HUES48 (cell line): ENCODE results near the gene MBIP.

Experiments used
- H3K27ac ChIP-seq: one replicate; pipeline ENCODE4 v1.7.0; 2013; ENCODE audit warnings: low read depth, low read length, inconsistent platforms
- H3K27me3 ChIP-seq: 2 replicates; pipeline ENCODE4 v1.6.1; 2013; ENCODE audit warnings: mild to moderate bottlenecking, low read length; ENCODE audit not compliant: control insufficient read depth, insufficient read depth
- H3K36me3 ChIP-seq: 2 replicates; pipeline ENCODE4 v1.6.1; 2013; ENCODE audit warnings: low read length; ENCODE audit not compliant: control insufficient read depth, insufficient read depth
- H3K4me1 ChIP-seq: 2 replicates; pipeline ENCODE4 v1.6.1; 2013; ENCODE audit warnings: mild to moderate bottlenecking, low read length; ENCODE audit not compliant: control insufficient read depth, insufficient read depth
- H3K4me3 ChIP-seq: 2 replicates; pipeline ENCODE4 v1.5.1; 2013; ENCODE audit warnings: mild to moderate bottlenecking, low read depth, low read length
- H3K9ac ChIP-seq: 2 replicates; pipeline ENCODE4 v1.6.1; 2013; ENCODE audit warnings: mild to moderate bottlenecking, low read depth, low read length, moderate library complexity
- H3K9me3 ChIP-seq: 2 replicates; pipeline ENCODE4 v1.6.1; 2013; ENCODE audit warnings: low read length; ENCODE audit not compliant: control insufficient read depth, insufficient read depth

MBIP gene

DNA sequence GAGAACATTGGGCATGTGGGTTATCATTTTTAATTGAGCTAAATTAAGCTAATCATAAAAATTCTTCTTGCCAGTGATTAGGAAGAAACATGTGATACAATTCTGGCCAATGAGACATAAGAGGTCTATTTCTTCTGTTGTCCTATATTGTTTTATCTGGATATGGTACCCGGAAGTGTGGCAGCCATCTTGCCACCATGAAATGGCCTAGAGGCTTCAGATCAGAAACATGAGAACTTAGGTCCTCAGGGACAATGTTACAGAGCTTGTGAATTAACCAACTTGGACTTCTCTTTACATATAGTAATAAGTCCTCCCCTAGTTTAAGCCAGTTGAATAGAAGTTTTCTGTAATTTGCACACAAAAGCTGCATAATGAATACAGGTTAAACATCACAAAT, 30.5 kb downstream of the MBIP start:
- Histone ChIP-seq H3K4me3 (no peak overlapping the region; the same call in 1 of the 2 replicates), H3K4me1 (peaks cover 10% of the 10 kb centered on the region; the same call in 1 of the 2 replicates), H3K27me3 (no peaks in the 10 kb centered on the region), H3K9me3 (no peaks in the 10 kb centered on the region), H3K27ac (no peak overlapping the region), H3K36me3 (0 out of 2 replicates have a peak, but pooled peaks cover 2% of the 10 kb centered on the region), H3K9ac (no peak overlapping the region)

DNA sequence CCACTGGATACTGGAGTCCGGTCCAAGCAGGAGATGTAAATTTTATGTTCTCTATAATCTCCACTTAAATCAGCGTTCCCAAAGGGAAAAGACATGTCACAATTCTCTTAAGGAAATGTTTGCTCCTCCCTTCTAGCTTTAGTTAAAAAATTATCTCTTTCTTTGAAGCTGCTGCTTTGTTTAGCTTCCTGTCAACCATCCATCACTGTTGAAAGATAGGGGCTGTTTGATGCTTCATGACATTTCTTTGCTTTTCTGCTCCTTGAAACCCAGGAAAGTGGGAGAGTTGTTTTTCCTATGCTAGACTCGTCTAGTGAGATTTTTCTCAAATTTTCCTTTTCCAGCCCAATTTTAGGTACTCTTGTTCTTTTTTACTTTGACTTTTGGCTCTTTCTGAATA, 31.9 kb downstream of the MBIP start:
- Histone ChIP-seq H3K9me3 (no peaks in the 10 kb centered on the region), H3K9ac (no peak overlapping the region), H3K36me3 (no peaks in the 10 kb centered on the region), H3K4me3 (no peak overlapping the region), H3K4me1 (peaks cover 15% of the 10 kb centered on the region; the same call in 1 of the 2 replicates), H3K27ac (no peak overlapping the region), H3K27me3 (no peaks in the 10 kb centered on the region)

DNA sequence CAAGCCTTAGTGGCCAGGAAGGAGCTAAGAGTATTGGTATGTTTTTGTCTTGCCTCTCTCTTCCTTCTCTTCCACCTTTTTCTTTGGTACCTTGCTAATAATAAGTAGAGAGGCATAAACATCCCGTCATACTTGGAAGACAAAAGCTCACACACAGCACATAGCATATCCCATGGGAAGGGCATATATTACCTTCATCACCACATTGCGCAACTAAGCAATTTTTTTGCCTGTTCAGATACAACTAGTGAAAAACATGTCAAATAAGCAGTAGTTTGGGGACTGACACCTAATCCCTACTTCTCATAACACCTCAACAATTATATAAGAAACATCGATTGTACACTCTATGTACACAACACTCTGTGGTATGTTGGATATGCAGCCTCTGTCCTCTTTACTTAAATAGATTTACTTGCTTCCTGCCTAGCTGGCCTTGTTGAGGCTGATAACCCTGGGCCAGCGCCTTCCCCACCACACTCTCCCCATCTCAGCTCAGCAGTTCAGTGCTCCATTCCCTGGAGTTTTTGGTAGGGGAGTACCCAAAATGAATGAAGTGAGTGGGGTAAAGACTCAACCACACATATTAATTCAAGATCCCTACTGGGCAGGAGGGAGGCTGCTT, 35.4 kb downstream of the MBIP start:
- Histone ChIP-seq H3K9ac (no peak overlapping the region), H3K27ac (no peak overlapping the region), H3K27me3 (no peaks in the 10 kb centered on the region), H3K4me3 (no peak overlapping the region), H3K36me3 (no peaks in the 10 kb centered on the region), H3K9me3 (no peaks in the 10 kb centered on the region), H3K4me1 (peaks cover 17% of the 10 kb centered on the region)

DNA sequence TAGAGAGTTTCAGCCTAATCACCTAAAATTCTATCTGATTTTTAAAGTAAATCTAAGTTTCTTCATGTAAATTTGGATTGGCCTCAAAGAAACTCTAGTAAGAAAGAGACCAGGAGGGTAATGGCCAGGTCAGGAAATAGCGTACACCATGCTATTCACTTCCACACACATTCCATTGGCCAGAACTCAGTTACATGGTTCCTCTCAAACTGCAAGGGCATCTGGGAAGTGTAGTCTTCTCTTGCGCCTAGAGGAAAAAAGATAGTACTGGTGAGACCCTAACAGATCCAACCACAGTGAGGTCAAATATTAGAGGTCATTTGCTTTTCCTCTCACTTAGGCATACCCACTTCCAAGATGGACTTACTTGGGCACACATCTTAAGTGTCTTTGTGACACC, 39.1 kb downstream of the MBIP start:
- Histone ChIP-seq H3K4me1 (peaks cover 44% of the 10 kb centered on the region), H3K27ac (no peak overlapping the region), H3K9me3 (no peaks in the 10 kb centered on the region), H3K36me3 (no peaks in the 10 kb centered on the region), H3K27me3 (no peaks in the 10 kb centered on the region), H3K4me3 (no peak overlapping the region), H3K9ac (no peak overlapping the region)

DNA sequence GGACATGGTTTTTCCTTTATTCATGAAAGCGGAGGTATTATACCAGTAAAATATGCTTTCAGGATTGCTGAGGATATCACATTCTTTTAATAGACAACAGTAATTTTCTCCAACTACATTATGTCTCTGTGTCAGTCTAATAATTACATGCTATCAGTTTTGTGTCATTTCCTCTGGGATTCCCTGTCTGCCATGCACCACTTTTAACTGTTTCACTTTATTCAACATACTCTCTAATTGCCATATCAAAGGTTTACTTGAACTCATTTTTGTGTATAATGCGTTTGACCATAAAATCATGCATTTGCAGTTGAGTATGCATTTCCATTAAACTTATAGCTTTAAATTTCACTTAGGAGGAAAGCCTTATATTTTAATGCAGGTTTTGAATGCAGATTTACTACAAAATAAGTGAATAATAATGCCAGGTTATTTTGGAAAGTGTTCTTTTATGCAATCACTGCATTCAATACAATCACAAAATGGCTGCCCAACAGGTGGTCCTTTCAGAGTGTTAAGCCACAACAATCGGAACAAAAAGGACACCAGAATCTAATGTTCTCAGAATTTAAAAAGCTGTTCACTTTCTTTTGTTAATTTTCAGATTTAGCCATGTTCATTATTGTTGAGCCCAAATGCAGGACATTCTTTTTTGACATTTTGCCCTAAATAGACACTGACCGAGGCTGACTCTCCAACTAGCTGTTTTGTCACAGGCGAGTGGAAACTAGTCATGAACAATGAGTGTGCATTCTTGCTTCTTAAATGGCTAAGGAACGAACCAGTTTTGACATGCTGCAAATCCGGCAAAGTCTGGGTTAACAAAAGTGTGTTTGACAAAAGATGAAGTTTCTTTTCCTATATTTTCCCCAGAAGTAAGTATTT, 40.9 kb downstream of the MBIP start:
- no peaks in the 10 kb centered on the region for H3K9me3 ChIP-seq

DNA sequence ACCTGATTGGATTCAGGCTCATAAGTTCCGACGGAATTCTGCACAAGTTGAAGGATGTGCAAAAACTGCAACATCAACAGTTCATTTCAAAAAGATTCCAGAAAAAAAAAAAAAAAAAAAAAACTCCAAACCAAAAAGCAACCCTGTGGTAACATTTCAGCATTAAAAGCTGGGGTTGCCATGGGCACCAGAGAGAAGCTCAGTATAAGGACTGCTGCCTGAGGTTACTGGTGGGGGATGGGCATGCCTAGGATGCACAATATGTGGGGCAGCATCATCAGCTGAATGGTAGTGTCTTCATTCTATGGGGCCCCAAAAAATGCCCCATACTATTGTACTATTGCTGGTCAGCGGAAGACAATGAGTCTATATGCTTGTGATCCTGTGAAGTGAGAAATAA, 44.7 kb downstream of the MBIP start:
- no peak overlapping the region for H3K27ac ChIP-seq
- no peak overlapping the region for H3K4me3 ChIP-seq
- H3K27me3 ChIP-seq, result peaks cover 26% of the 10 kb centered on the region
- H3K9ac ChIP-seq, result no peak overlapping the region
- no peaks in the 10 kb centered on the region for H3K36me3 ChIP-seq
- H3K9me3 ChIP-seq, result no peaks in the 10 kb centered on the region
- H3K4me1 ChIP-seq, result peaks cover 74% of the 10 kb centered on the region

More for the DNA sequence above, 40.9 kb downstream of the MBIP start:
- H3K27me3 ChIP-seq, result no peaks in the 10 kb centered on the region
- H3K9ac ChIP-seq, result peak overlapping the region; percentile 29; the same call in 1 of the 2 replicates
- H3K27ac ChIP-seq, result peak overlapping the region; percentile 84
- peaks cover 47% of the 10 kb centered on the region for H3K4me1 ChIP-seq
- no peaks in the 10 kb centered on the region for H3K36me3 ChIP-seq
- H3K4me3 ChIP-seq, result peak overlapping the region; percentile 33; the same call in 1 of the 2 replicates

DNA sequence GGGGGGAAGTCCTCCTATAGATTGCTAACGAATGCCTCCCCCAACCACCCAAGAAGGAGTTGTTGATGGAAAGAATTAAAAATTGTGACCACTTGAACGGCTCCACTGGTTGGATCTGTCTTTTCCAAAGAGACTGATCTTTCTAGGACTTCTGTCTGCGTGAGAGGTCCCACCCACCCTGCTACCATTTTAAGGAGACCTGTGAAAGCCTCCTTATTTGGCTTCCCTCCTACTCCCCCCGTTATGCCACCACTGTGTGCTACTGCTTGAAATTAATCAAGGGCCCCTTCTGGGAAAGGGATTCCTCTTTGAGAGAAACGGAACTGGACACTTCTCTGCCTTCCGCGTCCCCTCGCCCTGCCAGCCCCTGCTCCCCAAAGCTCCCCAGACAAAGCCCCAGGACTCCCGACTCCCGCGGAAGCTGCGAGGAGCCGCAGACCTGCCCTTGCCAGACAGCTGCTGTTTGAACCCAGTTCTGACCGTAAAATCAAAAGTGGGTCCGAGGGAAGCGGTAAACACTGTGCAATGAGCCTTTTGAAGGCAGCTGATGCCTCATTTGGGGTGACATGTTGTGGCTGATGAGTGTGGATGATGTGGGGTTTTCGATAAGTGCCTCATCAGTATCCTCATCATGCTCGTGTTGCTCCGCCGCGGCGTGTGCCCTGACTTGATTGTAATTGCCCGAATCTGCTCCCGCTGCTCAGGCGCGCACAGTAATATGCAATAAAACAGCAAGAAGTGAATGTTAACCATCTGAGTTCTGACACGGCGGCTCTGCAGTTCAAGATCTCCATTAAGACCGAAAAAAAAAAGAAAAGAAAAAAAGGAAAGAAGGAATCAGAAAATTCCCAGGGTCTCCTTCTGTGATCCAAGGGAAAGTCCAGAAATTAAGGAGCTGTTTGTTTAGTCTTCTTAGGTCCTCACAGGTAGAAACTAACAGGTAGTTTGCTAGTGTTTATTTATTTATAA, 48.2 kb downstream of the MBIP start:
- H3K9me3 ChIP-seq, result no peaks in the 10 kb centered on the region
- no peak overlapping the region for H3K9ac ChIP-seq
- peak overlapping the region; percentile 37 for H3K4me3 ChIP-seq
- peaks cover 37% of the 10 kb centered on the region for H3K27me3 ChIP-seq
- no peak overlapping the region for H3K27ac ChIP-seq
- H3K36me3 ChIP-seq, result no peaks in the 10 kb centered on the region
- H3K4me1 ChIP-seq, result peaks cover 83% of the 10 kb centered on the region

DNA sequence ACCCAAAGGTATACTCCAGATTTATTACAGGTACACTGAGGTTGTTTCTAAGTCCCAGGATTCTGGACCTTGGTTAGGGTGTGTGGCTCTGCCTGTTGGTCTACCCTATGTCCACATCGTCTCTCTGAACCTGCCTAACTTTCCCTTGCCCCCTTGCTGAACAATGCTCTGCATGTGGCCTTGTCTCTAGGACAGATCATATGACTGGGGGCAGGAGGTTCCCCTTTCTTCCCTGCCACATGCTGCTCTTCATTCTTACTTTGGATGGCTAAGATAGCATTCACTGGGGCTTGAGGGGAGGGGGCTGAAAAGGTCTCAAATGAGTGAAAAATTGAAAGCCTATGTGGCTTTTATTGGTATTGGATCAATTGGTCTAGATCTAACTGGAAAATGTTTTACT, 49.2 kb downstream of the MBIP start:
- H3K9ac ChIP-seq, result no peak overlapping the region
- H3K36me3 ChIP-seq, result no peaks in the 10 kb centered on the region
- no peaks in the 10 kb centered on the region for H3K9me3 ChIP-seq
- peaks cover 77% of the 10 kb centered on the region for H3K4me1 ChIP-seq
- no peak overlapping the region; the same call in 1 of the 2 replicates for H3K4me3 ChIP-seq
- H3K27me3 ChIP-seq, result peaks cover 37% of the 10 kb centered on the region
- peak overlapping the region; percentile 7 for H3K27ac ChIP-seq

DNA sequence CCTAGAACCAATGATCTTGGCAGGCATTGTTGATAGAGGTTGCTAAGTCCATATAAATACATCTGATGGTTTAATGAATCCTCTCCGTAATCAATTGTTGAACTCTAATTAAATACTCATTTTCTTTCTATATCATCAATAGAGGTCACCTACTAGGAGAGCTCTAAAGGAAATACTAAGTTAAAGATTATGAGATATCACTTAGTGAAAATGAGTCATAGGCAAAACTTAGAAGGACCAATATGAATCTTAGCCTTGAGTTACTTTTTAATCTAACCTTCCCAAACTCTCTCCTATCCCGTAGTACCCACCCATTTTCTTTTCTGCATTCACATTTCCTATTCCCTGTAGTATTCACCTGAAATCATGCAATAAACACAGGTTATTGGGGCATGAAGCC, 50.2 kb downstream of the MBIP start:
- no peak overlapping the region for H3K9ac ChIP-seq
- peaks cover 37% of the 10 kb centered on the region for H3K27me3 ChIP-seq
- H3K9me3 ChIP-seq, result no peaks in the 10 kb centered on the region
- no peaks in the 10 kb centered on the region for H3K36me3 ChIP-seq
- no peak overlapping the region for H3K4me3 ChIP-seq
- peaks cover 72% of the 10 kb centered on the region for H3K4me1 ChIP-seq
- H3K27ac ChIP-seq, result no peak overlapping the region

DNA sequence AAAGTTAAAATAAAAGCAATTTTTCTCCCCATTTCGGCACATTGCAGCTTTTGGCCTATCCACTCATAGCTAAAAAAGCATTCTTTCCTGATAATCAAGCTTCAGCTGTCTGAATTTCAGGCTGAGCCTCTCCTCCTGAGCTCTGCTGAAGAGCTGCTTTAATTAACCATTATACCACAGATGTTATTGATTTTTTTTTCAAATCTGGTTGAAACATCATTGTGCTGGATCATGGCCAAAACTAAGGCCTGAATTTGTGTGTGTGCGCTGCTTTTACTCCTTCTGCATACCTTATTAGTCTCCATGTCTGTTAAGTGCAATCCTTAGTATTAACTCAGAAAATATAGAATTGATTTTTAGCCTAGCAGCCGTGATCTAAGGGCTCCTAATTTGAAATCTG, 52.3 kb downstream of the MBIP start:
- Histone ChIP-seq H3K9me3 (no peaks in the 10 kb centered on the region), H3K27ac (no peak overlapping the region), H3K4me3 (no peak overlapping the region), H3K4me1 (peaks cover 60% of the 10 kb centered on the region), H3K27me3 (peaks cover 32% of the 10 kb centered on the region), H3K36me3 (no peaks in the 10 kb centered on the region), H3K9ac (no peak overlapping the region)
